Tongue (tissue), 2 donors: Measurements from ENCODE around the gene PAX7. TPM values are rescaled to one million over a fixed set of nuclear protein-coding genes. Genes with fewer than 3 reads are reported as not detected.
A peak's percentile ranks its signal among the peaks of the same experiment; 100 is the strongest.

Experiments used
- DNase-seq: peaks from one replicate; pipeline ENCODE4 v3.0.0-alpha.2; 2015
- total RNA-seq: library from RNA; depleted of rRNA; stranded (reverse); fragments of >200 nt; gene quantifications from one replicate; pipeline ENCODE4 v1.2.3, GENCODE V29; 2014

PAX7 gene
- total RNA-seq, 1 donor from 2014 or later = 41.9 TPM

GRCh38 chr1:18703041-18703621 is 72.5 kb downstream of the PAX7 start:
- no peak for DNase-seq

GRCh38 chr1:18705811-18706210 is 75.2 kb downstream of the PAX7 start:
- no peak for DNase-seq

GRCh38 chr1:18707696-18708257 is 77.1 kb downstream of the PAX7 start:
- no peak for DNase-seq

- no peak for DNase-seq
Observed at GRCh38 chr1:18710002-18710401, 79.4 kb downstream of the PAX7 start.

- no peak for DNase-seq
Observed at GRCh38 chr1:18711003-18711402, 80.4 kb downstream of the PAX7 start.

GRCh38 chr1:18711536-18712251 is 81.0 kb downstream of the PAX7 start:
- peak; percentile 49 for DNase-seq

GRCh38 chr1:18712252-18712600 is 81.6 kb downstream of the PAX7 start:
- DNase-seq = peak; percentile 95

- DNase-seq = no peak
Observed at GRCh38 chr1:18714404-18715175, 83.9 kb downstream of the PAX7 start.

- DNase-seq = no peak
Observed at GRCh38 chr1:18716112-18716784, 85.6 kb downstream of the PAX7 start.

- no peak for DNase-seq
Observed at GRCh38 chr1:18716785-18717678, 86.4 kb downstream of the PAX7 start.

GRCh38 chr1:18719786-18720451 is 89.3 kb downstream of the PAX7 start:
- no peak for DNase-seq

- DNase-seq = no peak
Observed at GRCh38 chr1:18721041-18721440, 90.4 kb downstream of the PAX7 start.

- no peak for DNase-seq
Observed at GRCh38 chr1:18721776-18722175, 91.1 kb downstream of the PAX7 start.

- DNase-seq = no peak
Observed at GRCh38 chr1:18722270-18722669, 91.6 kb downstream of the PAX7 start.

GRCh38 chr1:18723206-18723605 is 92.6 kb downstream of the PAX7 start:
- DNase-seq = no peak

GRCh38 chr1:18723701-18724411 is 93.2 kb downstream of the PAX7 start:
- peak; percentile 68 for DNase-seq

- DNase-seq = no peak
Observed at GRCh38 chr1:18724801-18725200, 94.2 kb downstream of the PAX7 start.

- DNase-seq = peak; percentile 40
Observed at GRCh38 chr1:18725231-18725895, 94.7 kb downstream of the PAX7 start.

- DNase-seq = no peak
Observed at GRCh38 chr1:18726368-18726767, 95.7 kb downstream of the PAX7 start.

- DNase-seq = no peak
Observed at GRCh38 chr1:18727956-18728355, 97.3 kb downstream of the PAX7 start.
